Suprapubic skin (tissue), 4 donors: ENCODE results near the gene EYS. TPM values are rescaled to one million over a fixed set of nuclear protein-coding genes. Genes with fewer than 3 reads are reported as not detected.

Experiments used
- DNase-seq, 2 donors: peaks; one replicate each; pipeline ENCODE4 v3.0.0-alpha.2; 2019; ENCODE audit warnings: low spot score in 2 of 2
- H3K27ac ChIP-seq: fragments of 200-600 bp; sonication (generic); one replicate; pipeline ENCODE4 v1.5.1; 2019
- H3K27me3 ChIP-seq: fragments of 200-600 bp; sonication (generic); one replicate; pipeline ENCODE4 v1.5.1; 2019
- H3K36me3 ChIP-seq: fragments of 200-600 bp; sonication (generic); one replicate; pipeline ENCODE4 v1.5.1; 2019
- H3K4me1 ChIP-seq: fragments of 200-600 bp; sonication (generic); one replicate; pipeline ENCODE4 v1.5.1; 2019
- H3K4me3 ChIP-seq: fragments of 200-600 bp; sonication (generic); one replicate; pipeline ENCODE4 v1.5.1; 2019; ENCODE audit warnings: mild to moderate bottlenecking
- H3K9me3 ChIP-seq: fragments of 200-600 bp; sonication (generic); one replicate; pipeline ENCODE4 v1.5.1; 2019
- CTCF ChIP-seq, 2 donors: fragments of 200-600 bp in 1 of 2; fragments of 450-650 bp in 1 of 2; sonication (generic) in 1 of 2; IDR thresholded peaks; one replicate each; pipeline ENCODE4 v1.5.1; 2016 to 2019; ENCODE audit warnings: antibody characterized with exemption in 2 of 2, mild to moderate bottlenecking in 1 of 2, moderate library complexity in 1 of 2
- EP300 ChIP-seq: sonication (generic); formaldehyde crosslinking; IDR thresholded peaks from one replicate; pipeline ENCODE4 v1.6.1; 2017; ENCODE audit warnings: antibody characterized with exemption
- POLR2A ChIP-seq, 2 donors: fragments of 450-650 bp; IDR thresholded peaks; one replicate each; pipeline ENCODE4 v1.6.1; 2017; ENCODE audit warnings: antibody characterized with exemption in 2 of 2, mild to moderate bottlenecking in 2 of 2, moderate library complexity in 2 of 2
- POLR2AphosphoS5 ChIP-seq, 3 donors: sonication (generic); formaldehyde crosslinking; IDR thresholded peaks; one replicate each; pipeline ENCODE4 v1.6.1; 2017; ENCODE audit warnings: antibody characterized with exemption in 3 of 3
- WGBS: methylation state at CpG from one replicate; pipeline ENCODE4 v1.1.5; 2018; 5-methylcytosine and 5-hydroxymethylcytosine counted together
- total RNA-seq, 4 donors: library from RNA; depleted of rRNA; stranded (reverse); fragments of >200 nt; gene quantifications; one replicate each; pipeline ENCODE4 v1.1.0, GENCODE V29; 2016

The EYS gene
- total RNA-seq, 4 donors from 2014 or later = not detected

- Histone ChIP-seq H3K4me1 (no peaks in the 10 kb centered on the region), H3K36me3 (no peaks in the 10 kb centered on the region), H3K27me3 (no peaks in the 10 kb centered on the region), H3K9me3 (no peaks in the 10 kb centered on the region), H3K27ac (no peak overlapping the region), H3K4me3 (no peak overlapping the region)
- DNase-seq = no peak
- TF ChIP-seq EP300 (no peak), CTCF (IDR thresholded peaks at IDR 0.05) (no peak), POLR2AphosphoS5 (IDR thresholded peaks at IDR 0.05) (no peak), POLR2A (IDR thresholded peaks at IDR 0.05) (no peak)
Measured at GRCh38 chr6:65650086-65650485, 56.9 kb downstream of the EYS start.

DNA sequence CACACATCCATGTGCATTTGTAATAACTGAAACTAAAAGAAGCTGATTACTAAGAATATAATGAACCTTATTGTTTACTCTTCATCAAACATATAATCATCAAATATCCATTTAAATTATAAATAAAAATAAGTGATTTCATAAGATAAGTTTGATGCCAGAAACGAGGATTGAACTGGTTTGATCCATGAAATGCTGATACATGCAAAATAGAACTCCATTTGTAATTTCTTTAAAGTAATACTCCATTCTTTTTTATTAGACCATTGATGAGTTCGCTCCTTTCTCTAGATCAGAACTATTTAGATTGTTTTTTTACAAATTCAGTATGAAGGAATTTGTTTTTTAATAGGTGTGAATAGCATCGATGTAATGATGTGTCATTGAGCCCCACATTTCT is 57.6 kb downstream of the EYS start:
- no peak overlapping the region for H3K27ac ChIP-seq
- TF ChIP-seq POLR2AphosphoS5 (IDR thresholded peaks at IDR 0.05) (no peak), POLR2A (IDR thresholded peaks at IDR 0.05) (no peak), CTCF (IDR thresholded peaks at IDR 0.05) (no peak), EP300 (no peak)
- 89% methylated on average over 3 of the region's 3 CpGs for WGBS
- H3K36me3 ChIP-seq = no peaks in the 10 kb centered on the region
- H3K27me3 ChIP-seq = no peaks in the 10 kb centered on the region
- H3K9me3 ChIP-seq = no peaks in the 10 kb centered on the region
- no peak overlapping the region for H3K4me3 ChIP-seq
- H3K4me1 ChIP-seq = no peaks in the 10 kb centered on the region
- DNase-seq = no peak

- H3K36me3 ChIP-seq = no peaks in the 10 kb centered on the region
- no peak overlapping the region for H3K4me3 ChIP-seq
- DNase-seq = no peak
- no peak for TF ChIP-seq POLR2A (IDR thresholded peaks at IDR 0.05)
- no peak for TF ChIP-seq EP300
- TF ChIP-seq POLR2AphosphoS5 (IDR thresholded peaks at IDR 0.05) = no peak
- no peak for TF ChIP-seq CTCF (IDR thresholded peaks at IDR 0.05)
- no peaks in the 10 kb centered on the region for H3K9me3 ChIP-seq
- no peaks in the 10 kb centered on the region for H3K4me1 ChIP-seq
- H3K27me3 ChIP-seq = no peaks in the 10 kb centered on the region
- no peak overlapping the region for H3K27ac ChIP-seq
- WGBS = 85% methylated on average over 3 of the region's 3 CpGs
Measured at GRCh38 chr6:65646544-65646943, 60.5 kb downstream of the EYS start.

- no peak overlapping the region for H3K4me3 ChIP-seq
- H3K27me3 ChIP-seq = no peaks in the 10 kb centered on the region
Measured at GRCh38 chr6:65642776-65643175, 64.2 kb downstream of the EYS start.

More at GRCh38 chr6:65642776-65643175, 64.2 kb downstream of the EYS start:
- TF ChIP-seq POLR2A (IDR thresholded peaks at IDR 0.05) (no peak), CTCF (IDR thresholded peaks at IDR 0.05) (no peak), EP300 (no peak), POLR2AphosphoS5 (IDR thresholded peaks at IDR 0.05) (no peak)
- H3K27ac ChIP-seq = no peak overlapping the region
- no peaks in the 10 kb centered on the region for H3K9me3 ChIP-seq
- 82% methylated on average over 1 of the region's 1 CpG for WGBS
- no peak for DNase-seq
- H3K36me3 ChIP-seq = no peaks in the 10 kb centered on the region
- H3K4me1 ChIP-seq = no peaks in the 10 kb centered on the region
